ENCODE measurements around the gene NLRC3. TPM values are rescaled to one million over a fixed set of nuclear protein-coding genes. Genes with fewer than 3 reads are reported as not detected.

Gene NLRC3
- total RNA-seq, 1 donor from 2014 or later, result 0.34 TPM

- H3K36me3 Mint-ChIP-seq, result peaks cover 15% of the 10 kb centered on the region
- no peak overlapping the region for H3K4me3 Mint-ChIP-seq
- H3K4me1 Mint-ChIP-seq (ENCODE audit: unreplicated experiment), result no peaks in the 10 kb centered on the region
- no peak overlapping the region for H3K27ac Mint-ChIP-seq
- DNase-seq (ENCODE audit: extremely low spot score, unreplicated experiment), result no peak
- H3K9me3 Mint-ChIP-seq, result no peaks in the 10 kb centered on the region
- no peak for TF ChIP-seq CTCF (conservative IDR thresholded peaks at IDR 0.05)
- H3K27me3 Mint-ChIP-seq, result no peaks in the 10 kb centered on the region
These were observed 12.3 kb upstream of the NLRC3 start for GRCh38 chr16:3589441-3589921.

- Mint-ChIP-seq H3K27ac (no peak overlapping the region), H3K27me3 (no peaks in the 10 kb centered on the region), H3K4me1 (ENCODE audit: unreplicated experiment) (no peaks in the 10 kb centered on the region), H3K36me3 (peaks cover 15% of the 10 kb centered on the region), H3K4me3 (no peak overlapping the region), H3K9me3 (no peaks in the 10 kb centered on the region)
- TF ChIP-seq CTCF (conservative IDR thresholded peaks at IDR 0.05), result no peak
- no peak for DNase-seq (ENCODE audit: extremely low spot score, unreplicated experiment)
These were observed 11.8 kb upstream of the NLRC3 start for GRCh38 chr16:3589001-3589400.

- H3K4me1 Mint-ChIP-seq (ENCODE audit: unreplicated experiment), result no peaks in the 10 kb centered on the region
- no peak overlapping the region for H3K27ac Mint-ChIP-seq
- H3K4me3 Mint-ChIP-seq, result no peak overlapping the region
- no peaks in the 10 kb centered on the region for H3K9me3 Mint-ChIP-seq
- H3K27me3 Mint-ChIP-seq, result no peaks in the 10 kb centered on the region
- peaks cover 15% of the 10 kb centered on the region for H3K36me3 Mint-ChIP-seq
- TF ChIP-seq CTCF (conservative IDR thresholded peaks at IDR 0.05), result no peak
- DNase-seq (ENCODE audit: extremely low spot score, unreplicated experiment), result no peak
These were observed 10.4 kb upstream of the NLRC3 start for GRCh38 chr16:3587547-3588110.

- H3K4me3 Mint-ChIP-seq, result no peak overlapping the region
- no peak overlapping the region for H3K27ac Mint-ChIP-seq
- TF ChIP-seq CTCF (conservative IDR thresholded peaks at IDR 0.05), result no peak
- no peak for DNase-seq (ENCODE audit: extremely low spot score, unreplicated experiment)
- no peaks in the 10 kb centered on the region for H3K27me3 Mint-ChIP-seq
- no peaks in the 10 kb centered on the region for H3K9me3 Mint-ChIP-seq
- peaks cover 12% of the 10 kb centered on the region for H3K36me3 Mint-ChIP-seq
- H3K4me1 Mint-ChIP-seq (ENCODE audit: unreplicated experiment), result peaks cover 18% of the 10 kb centered on the region
These were observed 7.2 kb upstream of the NLRC3 start for GRCh38 chr16:3584412-3584811.

GRCh38 chr16:3583303-3584038 is 6.3 kb upstream of the NLRC3 start:
- peaks cover 12% of the 10 kb centered on the region for H3K36me3 Mint-ChIP-seq
- no peaks in the 10 kb centered on the region for H3K27me3 Mint-ChIP-seq
- TF ChIP-seq CTCF (conservative IDR thresholded peaks at IDR 0.05), result no peak
- H3K27ac Mint-ChIP-seq, result no peak overlapping the region
- peaks cover 21% of the 10 kb centered on the region for H3K4me1 Mint-ChIP-seq (ENCODE audit: unreplicated experiment)
- no peaks in the 10 kb centered on the region for H3K9me3 Mint-ChIP-seq
- DNase-seq (ENCODE audit: extremely low spot score, unreplicated experiment), result no peak
- H3K4me3 Mint-ChIP-seq, result no peak overlapping the region
